HG03520 (cell line): ENCODE measurements around the gene ZNF780B.
"Not testable (repeated sequence)": the region's sequence is repeated elsewhere in the genome, so short reads cannot be mapped to it uniquely, and the experiment has no call there.

Experiments
- ATAC-seq: cut with Tn5 transposase; IDR thresholded peaks from one replicate; pipeline ENCODE4 v1.9.1; 2021; ENCODE audit warnings: mild to moderate bottlenecking, moderate library complexity; ENCODE audit not compliant: unreplicated experiment

Gene ZNF780B

DNA sequence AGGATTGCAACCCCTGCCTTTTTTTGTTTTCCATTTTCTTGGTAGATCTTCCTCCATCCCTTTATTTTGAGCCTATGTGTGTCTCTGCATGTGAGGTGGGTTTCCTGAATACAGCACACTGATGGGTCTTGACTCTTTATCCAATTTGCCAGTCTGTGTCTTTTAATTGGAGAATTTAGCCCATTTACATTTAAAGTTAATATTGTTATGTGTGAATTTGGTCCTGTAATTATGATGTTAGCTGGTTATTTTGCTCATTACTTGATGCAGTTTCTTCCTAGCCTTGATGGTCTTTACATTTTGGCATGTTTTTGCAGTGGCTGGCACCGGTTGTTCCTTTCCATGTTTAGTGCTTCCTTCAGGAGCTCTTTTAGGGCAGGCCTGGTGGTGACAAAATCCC lies 14.3 kb downstream of the ZNF780B start:
- not testable (repeated sequence) for ATAC-seq

DNA sequence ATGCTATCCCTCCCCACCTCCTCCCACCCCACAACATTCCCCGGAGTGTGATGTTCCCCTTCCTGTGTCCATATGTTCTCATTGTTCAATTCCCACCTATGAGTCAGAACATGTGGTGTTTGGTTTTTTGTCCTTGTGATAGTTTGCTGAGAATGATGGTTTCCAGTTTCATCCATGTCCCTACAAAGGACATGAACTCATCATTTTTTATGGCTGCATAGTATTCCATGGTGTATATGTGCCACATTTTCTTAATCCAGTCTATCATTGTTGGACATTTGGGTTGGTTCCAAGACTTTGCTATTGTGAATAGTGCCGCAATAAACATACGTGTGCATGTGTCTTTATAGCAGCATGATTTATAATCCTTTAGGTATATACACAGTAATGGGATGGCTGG lies 18.0 kb downstream of the ZNF780B start:
- not testable (repeated sequence) for ATAC-seq

DNA sequence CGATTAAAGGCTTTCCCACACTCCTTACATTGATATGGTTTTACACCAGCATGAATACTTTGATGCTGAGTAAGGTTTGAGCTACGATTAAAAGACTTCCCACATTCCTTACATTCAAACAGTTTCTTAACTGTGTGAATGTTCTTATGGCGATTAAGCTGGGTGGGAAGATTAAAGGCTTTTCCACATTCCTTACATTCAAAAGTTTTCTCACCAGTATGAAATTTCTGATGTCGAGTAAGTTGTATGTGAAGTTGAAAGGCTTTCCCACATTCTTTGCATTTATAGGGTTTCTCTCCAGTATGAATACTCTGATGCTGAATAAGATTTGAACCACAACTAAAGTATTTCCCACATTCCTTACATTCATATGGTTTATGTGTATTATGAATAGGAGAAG lies 20.0 kb downstream of the ZNF780B start:
- no peak for ATAC-seq

DNA sequence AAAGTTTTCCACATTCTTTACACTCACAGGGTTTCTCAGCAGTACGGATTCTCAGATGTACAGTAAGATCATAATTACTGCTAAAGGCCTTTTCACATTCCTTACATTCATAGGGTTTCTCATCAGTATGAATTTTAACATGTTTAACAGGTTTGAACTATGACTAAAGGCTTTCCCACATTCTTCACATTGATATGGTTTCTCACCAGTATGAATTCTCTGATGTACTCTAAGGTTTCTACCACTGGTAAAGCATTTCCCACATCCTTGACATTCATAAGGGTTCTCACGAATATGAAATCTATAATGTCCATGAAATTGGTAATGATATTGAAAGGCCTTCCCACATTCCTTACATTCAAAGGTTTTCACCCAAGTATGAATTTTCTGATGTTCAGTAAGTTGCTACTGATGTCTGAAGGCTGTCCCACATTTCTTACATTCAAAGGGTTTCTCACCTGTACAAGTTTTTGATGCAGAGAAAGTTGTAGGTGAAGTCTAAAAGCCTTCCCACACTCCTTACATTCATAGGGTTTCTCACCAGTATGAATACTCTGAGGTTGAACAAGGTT lies 22.0 kb downstream of the ZNF780B start:
- no peak for ATAC-seq

DNA sequence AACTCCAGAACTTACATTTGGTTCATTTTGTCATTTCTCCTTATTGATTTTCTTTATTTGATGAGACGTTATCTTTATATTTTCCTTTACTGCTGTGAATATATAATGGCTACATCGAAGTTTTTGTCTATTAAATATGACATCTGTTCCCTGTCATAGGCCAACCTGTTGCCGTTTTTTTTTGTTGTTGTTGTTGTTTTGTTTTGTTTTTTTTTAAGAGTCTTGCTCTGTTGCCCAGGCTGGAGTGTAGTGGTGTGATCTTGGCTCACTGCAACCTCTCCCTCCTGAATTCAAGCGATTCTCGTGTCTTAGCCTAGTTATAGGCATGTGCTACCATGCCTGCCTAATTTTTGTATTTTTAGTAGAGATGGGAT lies 29.4 kb downstream of the ZNF780B start:
- no peak for ATAC-seq

DNA sequence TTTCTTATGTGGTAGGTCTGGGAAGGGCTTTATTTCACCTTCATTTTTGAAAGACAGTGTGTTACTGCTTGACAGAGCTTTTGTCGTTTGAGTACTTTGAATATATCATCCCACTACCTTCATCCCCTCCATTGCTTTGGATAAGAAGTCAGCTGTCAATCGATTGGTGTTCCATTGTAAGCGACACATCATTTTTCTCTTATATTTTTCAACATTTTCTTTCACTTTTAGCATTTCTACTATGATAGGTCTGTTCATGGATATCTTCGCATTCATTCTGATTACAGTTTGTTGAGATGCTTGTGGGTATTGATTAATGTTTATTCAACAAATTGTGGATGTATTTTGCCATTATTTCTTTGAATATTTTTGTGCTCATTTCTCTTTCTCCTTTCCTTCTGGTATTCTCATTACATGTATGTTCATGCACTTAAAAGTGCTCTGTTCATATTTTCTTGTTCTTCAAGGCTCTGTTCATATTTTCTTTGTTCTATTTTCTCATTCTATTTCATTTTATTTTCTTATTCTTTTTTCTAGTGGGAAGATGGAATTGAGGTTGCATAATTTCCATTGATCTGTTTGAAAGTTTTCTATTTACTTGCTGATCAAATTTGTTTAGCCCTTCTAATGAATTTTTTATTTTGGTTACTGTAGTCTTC lies 30.0 kb downstream of the ZNF780B start:
- no peak for ATAC-seq

DNA sequence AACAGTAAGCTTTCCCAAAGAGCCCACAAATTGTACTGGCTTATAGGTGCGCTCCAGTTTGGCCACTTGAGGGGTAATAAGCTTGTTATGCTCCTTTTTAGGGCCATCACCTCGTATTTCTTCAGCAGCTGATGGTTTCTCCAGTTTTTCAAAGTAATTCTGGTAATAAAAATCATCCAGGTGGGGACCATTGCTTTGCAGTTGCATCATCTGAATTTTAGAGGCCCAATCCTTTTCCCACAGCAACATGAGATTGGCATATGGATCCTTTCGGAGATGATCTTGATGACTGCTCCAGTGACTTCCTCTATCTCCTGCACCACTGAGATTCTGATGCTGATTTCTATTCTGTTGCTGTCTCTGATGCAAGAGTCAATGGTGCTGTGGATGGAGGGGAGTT lies 32.1 kb downstream of the ZNF780B start:
- no peak for ATAC-seq

DNA sequence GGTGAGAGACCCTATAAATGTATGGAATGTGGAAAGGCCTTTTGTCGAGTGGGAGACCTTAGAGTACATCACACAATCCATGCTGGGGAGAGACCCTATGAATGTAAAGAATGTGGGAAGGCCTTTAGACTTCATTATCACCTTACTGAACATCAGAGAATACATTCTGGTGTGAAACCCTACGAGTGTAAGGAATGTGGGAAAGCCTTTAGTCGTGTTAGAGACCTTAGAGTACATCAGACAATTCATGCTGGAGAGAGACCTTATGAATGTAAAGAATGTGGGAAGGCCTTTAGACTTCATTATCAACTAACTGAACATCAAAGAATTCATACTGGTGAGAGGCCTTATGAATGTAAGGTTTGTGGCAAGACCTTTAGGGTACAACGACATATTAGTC lies 42.0 kb downstream of the ZNF780B start:
- no peak for ATAC-seq

DNA sequence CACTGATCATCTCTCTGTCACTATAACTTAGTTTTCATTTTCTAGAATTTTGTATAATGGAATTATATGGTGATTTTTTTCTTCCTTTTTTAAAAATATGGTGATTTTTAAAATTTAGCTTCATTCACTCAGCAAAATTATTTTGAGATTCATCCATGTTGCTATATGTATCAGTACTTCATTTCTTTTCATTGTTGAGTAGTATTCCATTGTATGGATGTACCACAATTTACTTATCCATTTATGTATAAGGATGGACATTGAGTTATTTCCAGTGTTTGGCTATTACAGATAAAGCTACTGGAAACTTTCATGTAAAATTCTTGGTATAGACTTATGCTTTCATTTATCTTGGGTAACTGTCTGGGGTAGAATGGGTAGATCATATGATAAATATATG lies 46.4 kb downstream of the ZNF780B start:
- ATAC-seq = no peak

DNA sequence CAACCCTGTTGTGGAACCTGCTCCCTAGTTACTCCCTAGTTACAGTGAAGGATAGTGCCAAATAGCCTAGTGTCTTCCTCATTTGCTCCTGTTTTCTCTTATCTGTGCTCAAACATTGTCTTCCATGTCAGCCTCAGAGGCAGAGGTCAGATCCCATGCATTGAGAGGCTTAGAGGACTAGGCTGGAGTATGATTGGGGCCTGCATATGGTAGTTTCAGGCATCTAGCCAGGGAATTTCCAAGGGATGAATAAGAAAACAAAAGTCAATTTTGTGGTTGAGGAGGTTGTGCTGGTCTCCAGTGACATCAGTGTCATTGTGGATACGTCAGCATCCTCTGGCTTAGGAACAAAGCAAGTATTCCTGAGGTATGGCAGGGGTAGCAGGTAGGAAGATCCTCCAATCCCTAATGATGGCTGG lies 49.7 kb downstream of the ZNF780B start:
- no peak for ATAC-seq

DNA sequence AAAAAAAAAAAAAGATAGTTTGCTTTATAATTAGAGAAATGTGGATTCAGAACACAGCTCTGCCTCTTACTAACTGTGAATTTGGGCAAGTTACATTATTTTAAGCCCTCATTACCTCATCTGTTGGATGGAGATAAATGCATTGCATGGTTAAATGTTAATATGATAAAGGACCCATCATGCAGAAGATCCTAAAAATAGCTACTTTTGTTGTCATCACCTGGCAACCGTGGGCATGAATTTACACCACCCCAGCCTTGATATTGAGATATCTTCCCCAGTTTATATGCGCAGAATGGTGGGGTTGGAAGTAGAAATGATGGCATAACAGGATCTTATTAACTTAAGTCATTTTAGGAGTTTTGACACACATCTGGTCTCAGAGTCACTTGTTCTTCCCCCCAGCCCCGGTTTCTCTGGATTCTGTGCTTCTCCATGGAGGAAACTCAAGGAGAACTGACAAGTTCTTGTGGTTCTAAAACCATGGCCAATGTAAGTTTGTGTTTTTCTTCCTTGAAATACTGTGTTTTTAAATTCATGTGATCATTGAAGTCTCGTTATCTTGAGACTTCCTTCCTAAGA lies 50.2 kb downstream of the ZNF780B start:
- no peak for ATAC-seq

DNA sequence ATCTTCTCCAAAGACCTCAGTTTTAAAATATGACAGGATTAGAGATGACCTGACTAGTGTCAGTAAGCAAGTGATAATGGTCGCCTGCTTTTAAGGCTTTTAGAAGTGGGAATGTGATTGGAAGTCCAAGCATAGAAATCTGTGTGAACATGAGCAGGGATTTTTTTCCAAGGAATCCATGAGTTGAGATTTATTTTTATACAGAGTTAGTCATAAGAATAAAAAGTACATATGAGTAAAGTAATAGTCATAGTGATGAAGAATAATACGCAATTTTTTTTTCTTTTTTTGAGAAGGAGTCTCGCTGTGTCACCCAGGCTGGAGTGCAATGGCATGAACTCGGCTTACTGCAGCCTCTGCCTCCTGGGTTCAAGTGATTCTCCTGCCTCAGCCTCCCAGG lies 57.5 kb downstream of the ZNF780B start:
- ATAC-seq = no peak

DNA sequence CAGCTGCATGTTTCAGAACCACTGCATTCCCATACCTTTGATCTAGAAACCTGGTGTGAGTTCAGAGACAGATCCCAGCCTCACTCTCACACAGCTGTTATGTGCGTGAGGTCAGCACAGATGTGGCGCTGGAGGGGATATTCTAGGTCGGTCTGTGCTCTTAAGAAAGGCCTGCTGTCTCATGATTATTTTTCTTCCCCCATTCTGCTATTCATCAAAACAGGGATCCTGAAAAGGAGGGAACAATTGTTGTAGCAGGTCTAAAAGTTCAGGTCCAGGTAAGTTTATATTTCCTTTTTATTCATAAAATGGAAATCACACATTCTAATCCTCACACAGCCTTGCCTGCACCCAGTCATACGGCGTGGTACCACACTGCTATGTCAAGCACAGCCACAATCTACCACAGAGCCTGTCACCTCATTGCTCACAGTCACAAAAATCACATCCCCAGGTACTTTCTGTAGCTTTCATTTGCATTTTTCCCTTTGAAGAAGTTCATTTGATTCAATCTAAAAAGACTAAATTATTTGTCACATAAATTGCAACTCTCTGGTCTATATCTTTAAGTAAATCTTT lies 58.3 kb downstream of the ZNF780B start:
- no peak for ATAC-seq

DNA sequence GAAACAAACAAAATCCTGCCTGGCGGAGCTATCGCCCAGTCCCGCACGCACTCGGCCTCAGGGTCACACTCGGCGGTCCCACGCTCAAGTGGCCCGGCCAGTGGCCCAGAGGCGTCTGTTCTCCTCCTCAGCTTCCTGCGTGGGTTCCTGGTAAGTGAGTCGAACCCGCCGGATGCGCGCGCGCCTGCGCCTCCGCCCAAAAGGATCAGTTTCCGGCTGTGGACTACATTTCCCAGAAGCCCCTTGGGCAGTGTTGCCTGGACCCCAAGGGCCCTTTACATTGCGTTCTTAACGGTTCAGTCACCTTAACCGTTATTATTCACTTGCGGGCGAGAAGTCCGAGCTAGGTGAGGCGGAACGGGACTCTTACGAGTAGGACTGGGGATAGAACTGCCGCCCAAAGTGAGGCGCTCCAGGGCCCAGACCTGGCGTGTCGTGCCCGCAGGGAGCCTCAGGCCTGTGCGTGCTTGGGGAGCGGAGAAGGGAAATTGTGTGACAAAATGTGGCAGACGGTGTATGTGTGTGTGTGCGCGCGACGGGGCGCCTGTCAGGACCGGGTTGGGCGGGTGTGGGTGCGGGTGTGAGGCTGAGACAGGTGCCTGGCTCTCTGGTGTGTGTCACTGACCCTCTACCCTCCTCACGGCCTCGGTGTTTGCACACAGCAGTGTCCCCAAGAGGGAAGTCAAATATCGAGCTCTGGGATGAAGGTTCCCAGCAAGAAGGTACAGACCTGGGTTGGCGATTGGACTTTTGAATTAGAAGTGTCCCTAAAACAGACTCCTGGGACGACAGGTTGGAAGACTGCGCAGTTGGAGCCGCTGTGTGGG lies 59.0 kb downstream of the ZNF780B start, which contains the start of gene ZNF546:
ZNF546 (plus strand) TSS at position 250 of the 827 bp plus-strand sequence. CDS start 1,267 bp downstream, outside the sequence.
- ATAC-seq = peak; percentile 62

DNA sequence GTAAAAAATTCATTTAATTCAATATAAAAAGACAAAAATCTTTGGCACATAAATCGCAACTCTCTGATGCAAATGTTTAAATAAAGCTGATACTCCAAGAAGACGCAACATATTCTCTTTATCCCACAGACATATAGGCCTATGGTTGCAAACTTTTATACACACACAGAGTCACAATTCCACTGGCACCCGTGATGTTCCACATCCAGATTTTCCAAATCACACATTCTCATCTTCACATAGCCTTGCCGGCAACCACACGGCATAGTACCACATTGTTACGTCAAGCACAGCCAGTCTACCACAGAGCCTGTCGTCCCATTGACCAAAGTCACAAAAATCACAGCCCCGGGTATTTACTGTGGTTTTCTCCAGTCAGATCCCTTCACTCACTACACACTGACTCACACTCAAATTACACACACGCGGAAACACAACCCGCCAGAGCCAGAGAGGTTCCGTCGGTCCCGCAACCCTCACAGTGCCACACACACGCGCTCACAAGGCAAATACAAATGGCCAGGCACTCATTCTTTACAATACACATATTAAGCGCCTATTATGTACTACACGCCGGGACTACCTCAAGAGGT lies 59.7 kb downstream of the ZNF780B start:
- ATAC-seq = peak; percentile 25

DNA sequence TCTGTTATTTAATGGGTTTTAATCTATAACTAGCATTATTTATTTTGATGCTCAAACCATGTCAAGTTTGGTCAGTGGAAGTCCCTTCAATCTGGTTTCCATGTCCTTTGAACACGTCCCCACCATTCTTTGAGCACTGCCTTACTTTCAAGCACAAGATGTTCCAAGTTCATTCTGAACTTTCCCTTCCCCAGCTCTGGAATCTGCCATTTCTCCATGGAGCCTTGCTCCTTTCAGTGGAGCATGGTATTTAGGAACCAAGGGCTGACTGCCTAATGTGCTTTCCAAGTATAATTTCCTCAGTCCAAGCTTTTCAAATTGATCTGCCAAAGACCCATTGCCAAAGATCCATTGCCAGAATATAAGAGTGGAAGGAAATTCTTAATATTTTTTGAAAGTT lies 60.2 kb downstream of the ZNF780B start:
- no peak for ATAC-seq

DNA sequence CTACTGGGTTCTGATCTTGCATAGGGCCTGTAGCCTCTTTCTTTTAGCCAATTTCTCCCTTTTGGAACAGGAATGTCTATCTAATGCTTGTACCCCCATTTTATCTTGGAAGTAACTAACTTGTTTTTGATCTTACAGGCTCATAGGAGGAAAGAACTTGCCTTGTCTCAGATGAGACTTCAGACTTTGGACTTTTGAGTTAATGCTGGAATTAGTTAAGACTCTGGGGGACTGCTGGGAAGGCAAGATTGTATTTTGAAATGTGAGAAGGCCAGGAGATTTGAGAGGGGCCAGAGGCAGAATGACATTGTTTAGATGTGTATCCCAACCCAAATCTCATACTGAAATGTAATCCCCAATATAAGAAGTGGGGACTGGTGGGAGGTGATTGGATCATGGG lies 61.7 kb downstream of the ZNF780B start:
- ATAC-seq = no peak

DNA sequence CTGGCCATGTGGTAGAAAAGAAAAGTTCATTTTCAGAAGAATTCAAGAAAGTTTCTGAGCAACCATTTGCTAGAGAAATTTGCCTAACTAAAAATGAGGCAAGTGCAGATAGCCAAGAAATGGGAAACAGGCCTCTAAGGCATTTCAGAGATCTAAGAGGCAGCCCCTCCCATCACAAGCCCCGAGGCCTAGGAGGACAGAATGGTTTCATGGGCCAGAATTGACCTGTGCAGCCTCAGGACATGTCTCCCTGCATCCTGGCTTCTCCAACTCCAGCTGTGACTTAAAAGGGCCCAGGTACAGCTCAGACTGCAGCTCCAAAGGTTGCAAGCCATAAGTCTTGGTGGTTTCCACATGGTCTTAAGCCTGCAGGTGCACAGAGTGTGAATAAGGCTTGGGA lies 62.4 kb downstream of the ZNF780B start:
- ATAC-seq = no peak

DNA sequence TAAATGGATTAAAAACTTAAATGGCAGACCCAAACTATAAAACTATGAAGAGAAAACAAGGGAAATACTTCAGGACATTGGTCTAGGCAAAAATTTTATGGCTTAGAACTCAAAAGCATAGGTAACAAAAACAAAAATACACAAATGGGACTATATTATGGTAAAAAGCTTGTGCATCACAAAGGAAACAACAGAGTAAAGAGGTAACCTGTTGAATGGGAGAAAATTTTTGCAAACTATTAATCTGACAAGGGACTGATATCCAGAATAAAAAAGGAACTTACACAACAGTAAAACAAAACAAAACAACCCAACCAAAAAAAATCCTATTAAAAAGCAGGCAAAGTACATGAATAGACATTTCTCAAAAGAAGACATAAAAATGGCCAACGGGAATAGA lies 68.4 kb downstream of the ZNF780B start:
- no peak for ATAC-seq

DNA sequence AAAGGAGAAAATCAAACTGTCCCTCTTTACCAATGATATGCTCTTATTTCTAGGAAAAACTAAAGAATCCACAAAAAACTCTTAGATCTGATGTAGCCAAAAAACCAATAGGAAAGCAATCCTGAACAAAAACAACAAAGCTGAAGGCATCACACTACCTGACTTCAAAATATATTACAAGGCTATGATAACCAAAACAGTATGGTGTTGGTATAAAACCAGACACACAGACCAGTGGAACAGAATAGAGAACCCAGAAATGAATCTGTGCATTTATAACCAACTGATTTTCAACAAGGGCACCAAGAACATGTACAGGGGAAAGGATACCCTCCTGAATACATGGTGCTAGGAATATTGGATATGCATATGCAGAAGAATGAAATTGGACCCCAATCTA lies 68.9 kb downstream of the ZNF780B start:
- ATAC-seq = no peak

DNA sequence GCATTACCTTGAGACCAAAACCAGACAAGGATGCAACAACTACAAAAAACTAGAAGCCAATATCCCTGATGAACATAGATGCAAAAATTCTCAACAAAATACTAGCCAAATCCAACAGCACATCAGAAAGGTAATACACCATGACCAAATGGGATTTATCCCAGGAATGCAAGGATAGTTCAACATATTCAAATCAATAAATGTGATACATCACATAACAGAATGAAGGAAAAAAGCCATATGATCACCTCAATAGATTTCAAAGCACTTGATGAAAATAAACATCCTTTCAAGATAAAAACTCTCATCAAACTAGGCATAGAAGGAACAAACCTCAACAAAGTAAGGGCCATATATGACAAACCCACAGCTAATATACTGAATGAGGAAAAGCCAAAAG lies 69.4 kb downstream of the ZNF780B start:
- no peak for ATAC-seq
